ENCODE measurements around the gene GALNT5. TPM values are rescaled to one million over a fixed set of nuclear protein-coding genes. Genes with fewer than 3 reads are reported as not detected.
A peak's percentile ranks its signal among the peaks of the same experiment; 100 is the strongest.

GALNT5 gene
- total RNA-seq, 1 donor from 2014 or later = 40.2 TPM

DNA sequence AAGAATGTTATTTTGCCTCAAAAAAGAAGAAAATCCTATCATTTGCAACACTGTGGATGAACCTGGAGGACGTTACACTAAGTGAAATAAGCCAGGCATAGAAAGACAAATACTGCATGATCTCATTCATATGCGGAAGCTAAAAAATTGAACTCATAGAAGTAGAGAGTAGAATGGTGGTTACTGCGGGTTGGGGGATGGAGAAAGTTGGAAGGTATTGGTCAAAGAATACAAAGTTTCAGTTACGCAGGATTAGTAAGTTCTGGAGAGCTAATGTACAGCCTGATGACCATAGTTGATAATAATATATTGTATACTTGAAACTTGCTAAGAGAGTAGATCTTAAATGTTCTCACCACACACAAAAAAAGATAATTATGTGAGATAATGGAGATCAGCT, 5.0 kb upstream of the GALNT5 start:
- Histone ChIP-seq H3K36me3 (no peaks in the 10 kb centered on the region), H3K27me3 (no peaks in the 10 kb centered on the region), H3K4me1 (no peaks in the 10 kb centered on the region), H3K27ac (no peak overlapping the region), H3K4me3 (no peak overlapping the region), H3K9me3 (no peaks in the 10 kb centered on the region)
- ATAC-seq (no peak), DNase-seq (no peak)
- intact Hi-C loops (cut with DNase I) = no loop called here
- TF ChIP-seq, protein P1, sequence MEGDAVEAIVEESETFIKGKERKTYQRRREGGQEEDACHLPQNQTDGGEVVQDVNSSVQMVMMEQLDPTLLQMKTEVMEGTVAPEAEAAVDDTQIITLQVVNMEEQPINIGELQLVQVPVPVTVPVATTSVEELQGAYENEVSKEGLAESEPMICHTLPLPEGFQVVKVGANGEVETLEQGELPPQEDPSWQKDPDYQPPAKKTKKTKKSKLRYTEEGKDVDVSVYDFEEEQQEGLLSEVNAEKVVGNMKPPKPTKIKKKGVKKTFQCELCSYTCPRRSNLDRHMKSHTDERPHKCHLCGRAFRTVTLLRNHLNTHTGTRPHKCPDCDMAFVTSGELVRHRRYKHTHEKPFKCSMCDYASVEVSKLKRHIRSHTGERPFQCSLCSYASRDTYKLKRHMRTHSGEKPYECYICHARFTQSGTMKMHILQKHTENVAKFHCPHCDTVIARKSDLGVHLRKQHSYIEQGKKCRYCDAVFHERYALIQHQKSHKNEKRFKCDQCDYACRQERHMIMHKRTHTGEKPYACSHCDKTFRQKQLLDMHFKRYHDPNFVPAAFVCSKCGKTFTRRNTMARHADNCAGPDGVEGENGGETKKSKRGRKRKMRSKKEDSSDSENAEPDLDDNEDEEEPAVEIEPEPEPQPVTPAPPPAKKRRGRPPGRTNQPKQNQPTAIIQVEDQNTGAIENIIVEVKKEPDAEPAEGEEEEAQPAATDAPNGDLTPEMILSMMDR (IDR thresholded peaks at IDR 0.05) = no peak

DNA sequence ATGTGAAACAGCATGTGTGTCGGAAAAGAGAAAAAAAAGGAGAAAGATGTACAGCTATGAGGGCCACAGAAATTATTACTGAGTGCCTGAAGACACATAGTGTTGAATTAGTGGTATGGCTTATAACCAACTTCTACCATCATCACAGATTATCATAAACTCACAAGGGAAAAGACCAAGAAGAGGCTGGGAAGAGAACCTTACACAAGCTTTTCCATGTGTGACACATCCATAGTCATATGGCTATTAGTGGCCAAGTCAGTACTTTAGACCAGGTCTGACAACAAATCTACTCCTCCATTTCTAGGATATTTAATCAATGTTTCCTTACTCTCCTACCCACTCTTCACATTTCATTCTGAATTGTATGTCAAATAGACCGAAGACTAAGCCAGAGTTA, 3.5 kb upstream of the GALNT5 start:
- Histone ChIP-seq H3K4me1 (no peaks in the 10 kb centered on the region), H3K27ac (no peak overlapping the region), H3K27me3 (no peaks in the 10 kb centered on the region), H3K9me3 (no peaks in the 10 kb centered on the region), H3K4me3 (no peak overlapping the region), H3K36me3 (no peaks in the 10 kb centered on the region)
- TF ChIP-seq, protein P1 (IDR thresholded peaks at IDR 0.05) = no peak
- intact Hi-C loops (cut with DNase I) = no loop called here
- DNase-seq = no peak
- ATAC-seq = no peak

GRCh38 chr2:157255746-157256145, 1.8 kb upstream of the GALNT5 start:
- Histone ChIP-seq H3K27ac (no peak overlapping the region), H3K9me3 (no peaks in the 10 kb centered on the region), H3K4me1 (no peaks in the 10 kb centered on the region), H3K36me3 (no peaks in the 10 kb centered on the region), H3K4me3 (no peak overlapping the region), H3K27me3 (no peaks in the 10 kb centered on the region)
- DNase-seq (no peak), ATAC-seq (no peak)
- TF ChIP-seq, protein P1 (IDR thresholded peaks at IDR 0.05) = no peak
- intact Hi-C loops (cut with DNase I) = no loop called here

DNA sequence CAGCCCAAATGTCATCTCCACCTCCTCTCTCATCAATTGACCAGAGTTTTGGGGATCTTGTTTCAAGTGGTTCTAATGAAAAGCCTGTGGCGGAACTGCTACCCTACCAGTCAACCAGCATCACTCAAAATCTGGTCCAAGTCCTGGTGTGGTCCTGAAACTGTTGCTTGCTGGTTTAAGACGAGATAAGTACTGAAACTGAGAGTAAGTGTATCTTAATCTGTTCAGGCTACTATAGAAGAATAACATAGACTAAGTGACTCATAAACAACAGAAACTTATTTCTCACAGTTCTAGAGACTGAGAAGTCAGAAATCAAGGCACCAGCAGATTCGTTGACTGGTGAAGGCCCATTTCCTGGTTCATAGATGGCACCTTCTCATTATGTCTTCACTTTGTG, 879 bp upstream of the GALNT5 start:
- Histone ChIP-seq H3K4me1 (no peaks in the 10 kb centered on the region), H3K27me3 (no peaks in the 10 kb centered on the region), H3K36me3 (no peaks in the 10 kb centered on the region), H3K27ac (no peak overlapping the region), H3K4me3 (no peak overlapping the region), H3K9me3 (no peaks in the 10 kb centered on the region)
- TF ChIP-seq, protein P1 (IDR thresholded peaks at IDR 0.05) = no peak
- no peak for DNase-seq
- no peak for ATAC-seq
- intact Hi-C loops (cut with DNase I) = no loop called here

DNA sequence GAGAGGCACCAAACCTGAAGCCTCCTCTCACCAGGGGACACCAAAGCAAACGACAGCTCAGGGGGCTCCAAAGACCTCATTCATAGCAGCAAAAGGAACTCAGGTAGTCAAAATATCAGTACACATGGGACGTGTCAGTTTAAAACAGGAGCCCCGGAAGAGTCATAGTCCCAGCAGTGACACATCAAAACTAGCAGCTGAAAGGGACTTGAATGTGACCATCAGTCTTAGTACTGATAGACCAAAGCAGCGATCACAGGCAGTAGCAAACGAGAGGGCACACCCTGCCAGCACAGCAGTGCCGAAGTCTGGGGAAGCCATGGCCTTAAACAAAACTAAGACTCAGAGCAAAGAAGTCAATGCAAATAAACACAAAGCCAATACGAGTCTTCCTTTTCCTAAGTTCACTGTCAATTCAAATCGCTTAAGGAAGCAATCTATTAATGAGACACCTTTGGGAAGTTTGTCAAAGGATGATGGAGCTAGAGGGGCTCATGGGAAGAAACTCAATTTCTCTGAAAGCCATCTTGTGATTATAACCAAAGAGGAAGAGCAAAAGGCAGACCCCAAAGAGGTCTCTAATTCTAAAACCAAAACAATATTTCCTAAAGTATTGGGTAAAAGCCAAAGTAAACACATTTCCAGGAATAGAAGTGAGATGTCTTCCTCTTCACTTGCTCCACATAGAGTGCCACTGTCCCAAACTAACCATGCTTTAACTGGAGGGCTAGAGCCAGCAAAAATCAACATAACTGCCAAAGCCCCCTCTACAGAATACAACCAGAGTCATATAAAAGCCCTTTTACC, 1.2 kb downstream of the GALNT5 start:
- ATAC-seq (peak; percentile 34), DNase-seq (no peak)
- no peak overlapping the region for H3K27ac ChIP-seq
- intact Hi-C loops (cut with DNase I) = no loop called here
- no peaks in the 10 kb centered on the region for H3K27me3 ChIP-seq
- no peaks in the 10 kb centered on the region for H3K4me1 ChIP-seq
- peak overlapping the region; percentile 51 for H3K4me3 ChIP-seq
- H3K9me3 ChIP-seq = no peaks in the 10 kb centered on the region
- TF ChIP-seq, protein P1 (IDR thresholded peaks at IDR 0.05) = no peak
- no peaks in the 10 kb centered on the region for H3K36me3 ChIP-seq
